ENCODE results near the gene SPRR2E. TPM values are rescaled to one million over a fixed set of nuclear protein-coding genes. Genes with fewer than 3 reads are reported as not detected.
"Not testable (repeated sequence)": the region's sequence is repeated elsewhere in the genome, so short reads cannot be mapped to it uniquely, and the experiment has no call there.

The SPRR2E gene
- total RNA-seq (ENCODE audit: unreplicated experiment): not detected
- long read RNA-seq: 0 reads

DNA sequence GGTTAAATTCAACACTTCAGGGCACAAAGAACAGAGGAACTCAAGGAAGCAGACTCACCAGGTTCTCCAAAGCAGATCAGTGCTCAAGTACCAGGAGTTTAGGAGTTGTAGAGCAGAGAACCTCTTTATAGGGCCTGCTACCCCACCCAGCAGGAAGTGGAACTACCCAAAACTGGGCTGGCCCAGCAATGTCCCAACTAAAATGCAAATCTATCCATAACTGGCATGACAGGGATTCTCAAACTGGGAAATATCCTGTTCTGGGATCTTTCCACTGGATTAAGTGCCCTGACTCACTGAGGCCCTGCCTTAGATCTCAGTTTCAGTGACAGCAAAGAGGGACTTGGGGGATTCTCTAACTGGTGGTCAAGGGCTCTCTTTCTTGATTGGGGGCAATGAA, at the start of gene SPRR2E:
TSS of gene SPRR2E (minus strand) at position 101 of the 400 bp plus-strand sequence. CDS start 775 bp downstream, outside the sequence.
- no peak for DNase-seq (ENCODE audit: low spot score)
- Mint-ChIP-seq H3K36me3 (ENCODE audit: low read depth, unreplicated experiment) (no peaks in the 10 kb centered on the region), H3K4me1 (ENCODE audit: unreplicated experiment) (peaks cover 7% of the 10 kb centered on the region), H3K27ac (ENCODE audit: unreplicated experiment) (no peak within 1 kb of the TSS), H3K4me3 (ENCODE audit: unreplicated experiment) (no peak within 1 kb of the TSS), H3K9me3 (ENCODE audit: unreplicated experiment) (no peaks in the 10 kb centered on the region), H3K27me3 (ENCODE audit: unreplicated experiment) (peaks cover 1% of the 10 kb centered on the region)
- TF ChIP-seq, protein P1, sequence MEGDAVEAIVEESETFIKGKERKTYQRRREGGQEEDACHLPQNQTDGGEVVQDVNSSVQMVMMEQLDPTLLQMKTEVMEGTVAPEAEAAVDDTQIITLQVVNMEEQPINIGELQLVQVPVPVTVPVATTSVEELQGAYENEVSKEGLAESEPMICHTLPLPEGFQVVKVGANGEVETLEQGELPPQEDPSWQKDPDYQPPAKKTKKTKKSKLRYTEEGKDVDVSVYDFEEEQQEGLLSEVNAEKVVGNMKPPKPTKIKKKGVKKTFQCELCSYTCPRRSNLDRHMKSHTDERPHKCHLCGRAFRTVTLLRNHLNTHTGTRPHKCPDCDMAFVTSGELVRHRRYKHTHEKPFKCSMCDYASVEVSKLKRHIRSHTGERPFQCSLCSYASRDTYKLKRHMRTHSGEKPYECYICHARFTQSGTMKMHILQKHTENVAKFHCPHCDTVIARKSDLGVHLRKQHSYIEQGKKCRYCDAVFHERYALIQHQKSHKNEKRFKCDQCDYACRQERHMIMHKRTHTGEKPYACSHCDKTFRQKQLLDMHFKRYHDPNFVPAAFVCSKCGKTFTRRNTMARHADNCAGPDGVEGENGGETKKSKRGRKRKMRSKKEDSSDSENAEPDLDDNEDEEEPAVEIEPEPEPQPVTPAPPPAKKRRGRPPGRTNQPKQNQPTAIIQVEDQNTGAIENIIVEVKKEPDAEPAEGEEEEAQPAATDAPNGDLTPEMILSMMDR (IDR thresholded peaks at IDR 0.05; ENCODE audit: unreplicated experiment): no peak

DNA sequence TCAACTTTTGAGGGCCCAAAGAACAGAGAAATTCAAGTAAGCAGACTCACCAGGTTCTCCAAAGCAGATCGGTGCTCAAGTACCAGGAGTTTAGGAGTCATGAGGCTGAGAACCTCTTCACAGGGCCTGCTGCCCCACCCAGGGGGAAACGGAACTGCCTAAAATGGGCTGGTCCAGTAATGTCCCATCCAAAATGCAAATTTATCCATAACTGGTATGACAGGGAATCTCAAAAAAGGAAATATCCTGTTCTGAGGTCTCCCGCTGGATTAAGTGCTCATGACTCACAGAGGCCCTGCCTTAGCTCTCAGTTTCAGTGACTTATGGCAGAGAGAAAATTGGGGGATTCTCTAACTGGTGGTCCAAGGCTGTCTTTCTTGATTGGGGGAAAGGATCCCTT, 47.1 kb upstream of the SPRR2E start:
- no peaks in the 10 kb centered on the region for H3K9me3 Mint-ChIP-seq (ENCODE audit: unreplicated experiment)
- H3K27ac Mint-ChIP-seq (ENCODE audit: unreplicated experiment): no peak overlapping the region
- no peaks in the 10 kb centered on the region for H3K36me3 Mint-ChIP-seq (ENCODE audit: low read depth, unreplicated experiment)
- H3K27me3 Mint-ChIP-seq (ENCODE audit: unreplicated experiment): peaks cover 2% of the 10 kb centered on the region
- peaks cover 28% of the 10 kb centered on the region for H3K4me1 Mint-ChIP-seq (ENCODE audit: unreplicated experiment)
- DNase-seq (ENCODE audit: low spot score): no peak
- TF ChIP-seq, protein P1 (IDR thresholded peaks at IDR 0.05; ENCODE audit: unreplicated experiment): no peak
- no peak overlapping the region for H3K4me3 Mint-ChIP-seq (ENCODE audit: unreplicated experiment)

DNA sequence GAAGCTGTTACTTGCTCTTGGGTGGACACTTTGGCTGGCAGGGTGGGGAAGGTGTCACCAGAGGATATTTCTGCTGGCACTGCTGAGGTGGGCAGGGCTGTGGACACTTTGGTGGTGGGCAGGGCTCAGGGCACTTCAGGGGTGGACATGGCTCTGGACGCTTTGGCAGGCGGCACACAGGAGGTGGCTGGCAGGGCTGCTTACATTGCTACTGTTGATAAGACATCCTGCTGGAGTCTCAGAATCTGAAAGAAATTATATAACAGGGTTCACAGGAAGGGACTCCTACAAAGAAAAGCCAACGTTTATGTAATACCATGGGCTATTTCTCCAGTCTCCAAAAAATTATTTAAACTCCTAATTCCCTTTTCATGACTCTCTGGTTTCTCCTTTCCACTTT, 46.2 kb upstream of the SPRR2E start:
- Mint-ChIP-seq H3K27me3 (ENCODE audit: unreplicated experiment) (peaks cover 2% of the 10 kb centered on the region), H3K4me3 (ENCODE audit: unreplicated experiment) (no peak overlapping the region), H3K4me1 (ENCODE audit: unreplicated experiment) (peaks cover 24% of the 10 kb centered on the region), H3K9me3 (ENCODE audit: unreplicated experiment) (no peaks in the 10 kb centered on the region), H3K36me3 (ENCODE audit: low read depth, unreplicated experiment) (no peaks in the 10 kb centered on the region), H3K27ac (ENCODE audit: unreplicated experiment) (no peak overlapping the region)
- TF ChIP-seq, protein P1 (IDR thresholded peaks at IDR 0.05; ENCODE audit: unreplicated experiment): no peak
- no peak for DNase-seq (ENCODE audit: low spot score)

DNA sequence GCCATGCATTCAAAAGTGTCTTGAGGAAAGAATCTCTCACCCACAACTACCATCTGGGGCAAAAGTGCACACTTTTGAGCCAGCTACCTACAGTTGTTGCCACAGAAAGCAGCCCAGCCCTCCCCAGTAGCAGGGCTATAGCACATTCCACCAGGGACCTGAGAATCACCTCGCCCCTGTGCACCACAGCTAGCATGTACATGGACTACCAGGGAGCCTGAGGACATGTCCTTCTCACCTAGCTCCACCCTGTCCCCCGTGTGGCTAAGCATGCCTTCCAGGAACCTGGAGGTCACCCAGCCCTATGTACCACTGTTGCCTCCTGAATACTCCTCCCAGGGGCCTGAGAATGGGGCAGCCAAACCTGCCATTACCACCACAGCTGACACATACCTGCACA, 39.4 kb upstream of the SPRR2E start:
- Mint-ChIP-seq H3K27ac (ENCODE audit: unreplicated experiment) (no peak overlapping the region), H3K9me3 (ENCODE audit: unreplicated experiment) (no peaks in the 10 kb centered on the region), H3K4me3 (ENCODE audit: unreplicated experiment) (no peak overlapping the region), H3K4me1 (ENCODE audit: unreplicated experiment) (no peaks in the 10 kb centered on the region), H3K36me3 (ENCODE audit: low read depth, unreplicated experiment) (no peaks in the 10 kb centered on the region), H3K27me3 (ENCODE audit: unreplicated experiment) (no peaks in the 10 kb centered on the region)
- TF ChIP-seq, protein P1 (IDR thresholded peaks at IDR 0.05; ENCODE audit: unreplicated experiment): no peak
- no peak for DNase-seq (ENCODE audit: low spot score)

DNA sequence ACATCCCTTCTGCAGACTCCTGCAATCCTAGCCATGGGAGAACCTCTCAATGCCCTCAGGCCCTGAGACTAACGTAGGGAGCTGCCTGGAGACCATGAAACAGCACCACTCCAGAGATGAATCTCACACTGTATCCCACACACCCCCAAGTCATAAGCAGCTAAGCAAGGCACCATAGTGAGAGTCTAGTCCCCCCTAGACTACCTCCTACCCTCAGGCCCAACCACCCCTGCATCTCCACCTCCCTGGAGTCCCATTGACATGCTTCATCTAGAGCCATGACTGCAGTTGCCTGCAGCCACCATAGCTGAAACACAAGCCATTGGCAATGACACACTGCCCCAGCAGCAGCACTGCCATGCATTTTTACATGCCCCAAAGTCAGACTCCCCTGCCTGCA, 38.9 kb upstream of the SPRR2E start:
- TF ChIP-seq, protein P1 (IDR thresholded peaks at IDR 0.05; ENCODE audit: unreplicated experiment): no peak
- no peaks in the 10 kb centered on the region for H3K27me3 Mint-ChIP-seq (ENCODE audit: unreplicated experiment)
- H3K9me3 Mint-ChIP-seq (ENCODE audit: unreplicated experiment): no peaks in the 10 kb centered on the region
- no peak overlapping the region for H3K4me3 Mint-ChIP-seq (ENCODE audit: unreplicated experiment)
- no peaks in the 10 kb centered on the region for H3K36me3 Mint-ChIP-seq (ENCODE audit: low read depth, unreplicated experiment)
- DNase-seq (ENCODE audit: low spot score): no peak
- no peaks in the 10 kb centered on the region for H3K4me1 Mint-ChIP-seq (ENCODE audit: unreplicated experiment)
- no peak overlapping the region for H3K27ac Mint-ChIP-seq (ENCODE audit: unreplicated experiment)

DNA sequence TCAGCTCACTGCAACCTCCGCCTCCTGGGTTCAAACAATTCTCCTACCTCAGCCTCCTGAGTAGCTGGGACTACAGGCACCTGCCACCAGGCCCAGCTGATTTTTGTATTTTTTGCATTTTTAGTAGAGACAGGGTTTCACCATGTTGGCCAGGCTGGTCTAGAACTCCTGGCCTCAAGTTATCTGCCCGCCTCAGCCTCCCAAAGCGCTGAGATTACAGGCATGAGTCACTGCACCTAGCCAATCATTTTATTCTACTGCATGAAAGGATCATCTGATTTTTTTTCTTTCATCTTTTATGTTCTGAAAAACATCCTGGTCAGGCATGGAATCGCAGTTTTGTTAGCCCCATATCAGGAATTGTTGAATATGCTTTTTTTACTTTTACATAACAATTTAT, 34.4 kb upstream of the SPRR2E start:
- not testable (repeated sequence) for H3K4me1 Mint-ChIP-seq (ENCODE audit: unreplicated experiment); H3K4me3 Mint-ChIP-seq (ENCODE audit: unreplicated experiment); H3K9me3 Mint-ChIP-seq (ENCODE audit: unreplicated experiment); H3K36me3 Mint-ChIP-seq (ENCODE audit: low read depth, unreplicated experiment); H3K27ac Mint-ChIP-seq (ENCODE audit: unreplicated experiment); H3K27me3 Mint-ChIP-seq (ENCODE audit: unreplicated experiment); DNase-seq (ENCODE audit: low spot score)

All from endothelial cell (in vitro differentiated cells).